ENCODE measurements around the gene FDXR. TPM values are rescaled to one million over a fixed set of nuclear protein-coding genes. Genes with fewer than 3 reads are reported as not detected.
A peak's percentile ranks its signal among the peaks of the same experiment; 100 is the strongest.

The FDXR gene
- total and polyA plus RNA-seq, 2 of the 8 experiments (the other 6 are each of a cell fraction or from before 2014, with no cell fraction given): 24.2 to 31.4 TPM

DNA sequence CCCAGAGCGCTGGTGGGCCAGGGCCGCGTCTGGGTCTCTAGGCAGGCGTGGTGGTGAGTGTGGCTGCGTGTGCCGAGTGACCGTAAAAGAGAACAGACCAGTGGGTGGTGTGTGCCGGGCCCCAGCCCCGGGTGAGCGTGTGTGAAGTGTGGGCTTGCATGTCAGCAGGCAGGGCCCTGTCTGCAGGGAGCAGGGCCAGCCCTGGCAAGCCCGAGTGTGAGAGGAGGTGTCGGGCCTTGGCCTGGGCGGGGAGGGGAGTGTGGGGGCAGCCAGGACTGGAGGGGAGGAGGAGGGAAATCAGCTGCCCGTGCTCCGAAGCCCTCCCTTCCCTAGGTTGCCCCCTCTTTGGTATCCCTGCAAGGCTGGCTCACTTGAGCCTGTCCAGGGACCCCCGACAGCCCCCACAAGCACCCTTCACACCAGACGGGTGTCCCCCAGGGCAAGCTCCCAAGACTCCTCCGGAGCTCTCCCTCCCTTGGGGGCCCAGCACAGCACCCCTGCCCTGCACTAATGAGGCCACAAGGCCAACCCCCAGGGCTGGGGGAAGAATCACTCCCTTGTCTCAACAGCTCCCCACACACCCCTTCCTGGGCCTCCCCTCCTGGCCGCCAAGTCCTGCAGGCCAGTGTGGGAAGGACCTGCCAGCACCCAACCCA lies 48.4 kb upstream of the FDXR start:
- Histone ChIP-seq H2AFZ (ENCODE audit: low read length) (no peak overlapping the region), H3K36me3 (ENCODE audit: control insufficient read depth in 2 of 4, insufficient read depth in 4 of 4, low read length in 3 of 4) (no peaks in the 10 kb centered on the region; a peak in 1 of 8 replicates), H3K4me2 (ENCODE audit: insufficient read depth in 1 of 2, low read depth in 2 of 2, low read length in 2 of 2) (no peak overlapping the region; a peak in 1 of 4 replicates), H2AK5ac (ENCODE audit: low read depth, low read length) (no peak overlapping the region), H2BK120ac (replicated peaks; ENCODE audit: low read depth, low read length) (no peak overlapping the region), H3K79me2 (ENCODE audit: control insufficient read depth in 1 of 2, insufficient read depth in 2 of 2, low read length in 2 of 2) (no peaks in the 10 kb centered on the region), H3K9ac (replicated peaks in 1 of 4; ENCODE audit: extremely low read depth in 1 of 4, low read depth in 3 of 4, low read length in 3 of 4) (no peak overlapping the region), H3K23ac (ENCODE audit: insufficient read length) (no peak overlapping the region), H2BK12ac (ENCODE audit: low read depth, low read length) (peak overlapping the region; percentile 90; the same call in 1 of the 2 replicates), H3K79me1 (ENCODE audit: low read depth, low read length) (no peaks in the 10 kb centered on the region), H3K23me2 (ENCODE audit: low read depth, low read length) (peaks cover 9% of the 10 kb centered on the region; the same call in 1 of the 2 replicates), H2BK20ac (ENCODE audit: low read length) (no peak overlapping the region), H3K4me3 (ENCODE audit: extremely low read depth in 1 of 4, insufficient read depth in 2 of 4, low read depth in 3 of 4, low read length in 4 of 4) (no peak overlapping the region), H3K4me1 (replicated peaks in 1 of 4; ENCODE audit: control insufficient read depth in 3 of 4, insufficient read depth in 4 of 4, low read length in 3 of 4) (peaks cover 0 to 19% (median 16%) of the 10 kb centered on the region in 4 experiments; a peak in 6 of 7 replicates), H3K56ac (replicated peaks; ENCODE audit: insufficient read length, low read depth, low read length) (no peak overlapping the region), H3K4ac (replicated peaks; ENCODE audit: insufficient read length, low read depth, low read length) (peak overlapping the region; percentile 29), H4K8ac (ENCODE audit: extremely low read depth, insufficient read depth, low read length) (peak overlapping the region; percentile 32; the same call in 1 of the 2 replicates), H3K27me3 (replicated peaks in 1 of 4; ENCODE audit: control insufficient read depth in 3 of 4, extremely low read depth in 1 of 4, insufficient read depth in 3 of 4, low read length in 3 of 4) (peaks cover 37 to 47% (median 39%) of the 10 kb centered on the region in 4 experiments), H4K20me1 (replicated peaks in 1 of 2; ENCODE audit: control insufficient read depth in 1 of 2, insufficient read depth in 2 of 2, low read length in 2 of 2) (peaks cover 0 to 9% of the 10 kb centered on the region in 2 experiments), H3K27ac (ENCODE audit: low read depth, low read length) (no peak overlapping the region), H4K91ac (replicated peaks; ENCODE audit: insufficient read length, low read length) (peak overlapping the region; percentile 77), H3K14ac (ENCODE audit: insufficient read length) (no peak overlapping the region), H3K9me3 (ENCODE audit: insufficient read depth in 2 of 2, low read depth in 1 of 2, low read length in 1 of 2) (no peaks in the 10 kb centered on the region), H2BK15ac (ENCODE audit: low read length) (0 out of 2 replicates have a peak overlapping the region, but pooled peaks have one; percentile 46), H2BK5ac (ENCODE audit: low read depth, low read length) (no peak overlapping the region), H4K5ac (ENCODE audit: insufficient read length, low read depth, low read length) (no peak overlapping the region), H3K18ac (ENCODE audit: extremely low read depth, low read length) (no peak overlapping the region; the same call in none of the 2 replicates)
- ChIA-PET CTCF (ENCODE audit: partially characterized antibody) (interaction anchor here (0.6 to 49.9 kb wide), 12 partner anchors 10 to 595 kb away, joined by 3 to 1072 read pairs (median 4); partner anchors contain the start of genes FADS6, FDXR and TSEN54), POLR2A (ENCODE audit: partially characterized antibody) (interaction anchor here (1.1 to 1.8 kb wide), 5 partner anchors 14 to 55 kb away, joined by 3 to 7 read pairs (median 4); partner anchors contain the start of gene FDXR)
- DNase-seq (ENCODE audit: low read depth in 1 of 2, low spot score in 2 of 2) (no peak), FAIRE-seq (no peak)
- 78% methylated on average over 14 of the region's 19 CpGs; no CpG with 5 or more reads in 1 of the 2 experiments for WGBS, 2 experiments (ENCODE audit: extremely low coverage in 1 of 2, insufficient coverage in 1 of 2, insufficient read length in 1 of 2, insufficient replicate concordance in 2 of 2, low coverage in 1 of 2, low lambda C conversion rate in 2 of 2, missing lambda C conversion rate in 1 of 2)
- TF ChIP-seq CHD2 (IDR thresholded peaks at IDR 0.05; ENCODE audit: low read length): no peak
- TF ChIP-seq TEAD4 (IDR thresholded peaks at IDR 0.05; ENCODE audit: low read depth, low read length): no peak
- TF ChIP-seq SAP30 (IDR thresholded peaks at IDR 0.05; ENCODE audit: insufficient read depth, insufficient replicate concordance, low read length): no peak
- TF ChIP-seq KDM4A (IDR thresholded peaks at IDR 0.05; ENCODE audit: low read depth, low read length, severe bottlenecking): no peak
- TF ChIP-seq ATF2 (IDR thresholded peaks at IDR 0.05; ENCODE audit: low read length): no peak
- no peak for TF ChIP-seq EGR1 (IDR thresholded peaks at IDR 0.05; ENCODE audit: borderline replicate concordance, low read depth, low read length)
- no peak for TF ChIP-seq USF2 (IDR thresholded peaks at IDR 0.05; ENCODE audit: low read length)

Data from H1 (cell line).